PFSK-1 (cell line): Measurements from ENCODE around the gene RAB3IL1.

Experiments
- FOXP2 ChIP-seq: optimal IDR thresholded peaks from 2 replicates; pipeline ENCODE3; 2011; ENCODE audit warnings: borderline replicate concordance, control low read depth, inconsistent platforms; ENCODE audit not compliant: insufficient read depth; ENCODE audit errors: extremely low read length, extremely low read depth
- POLR2AphosphoS5 ChIP-seq: IDR thresholded peaks from 2 replicates; pipeline ENCODE4 v1.6.1; 2012; ENCODE audit warnings: low read depth, mild to moderate bottlenecking, control low read depth, low read length, moderate library complexity
- REST ChIP-seq, 2 experiments: IDR thresholded peaks; 2 replicates each; pipeline versions ENCODE4 v1.6.1 to v1.8.0; 2011 to 2012; ENCODE audit warnings: low read depth in 2 of 2, low read length in 2 of 2, control low read depth in 1 of 2, inconsistent platforms in 1 of 2, mild to moderate bottlenecking in 1 of 2, moderate library complexity in 1 of 2; ENCODE audit not compliant: insufficient read depth in 1 of 2
- SIN3A ChIP-seq: IDR thresholded peaks from 2 replicates; pipeline ENCODE4 v1.6.1; 2012; ENCODE audit warnings: mild to moderate bottlenecking, low read length, moderate library complexity, borderline replicate concordance; ENCODE audit not compliant: insufficient read depth
- TAF1 ChIP-seq: IDR thresholded peaks from 2 replicates; pipeline ENCODE4 v1.6.1; 2012; ENCODE audit warnings: low read length, control low read depth, borderline replicate concordance; ENCODE audit not compliant: insufficient read depth

GRCh38 chr11:61895046-61895717, 22.2 kb downstream of the RAB3IL1 start:
- TF ChIP-seq REST (IDR thresholded peaks at IDR 0.05; ENCODE audit: insufficient read depth in 1 of 2, low read depth in 2 of 2, low read length in 2 of 2) (no peak), SIN3A (no peak), FOXP2 (no peak), POLR2AphosphoS5 (no peak), TAF1 (no peak)
